IMR-90 (cell line): ENCODE measurements around the gene GMNC. TPM values are rescaled to one million over a fixed set of nuclear protein-coding genes. Genes with fewer than 3 reads are reported as not detected.

ENCODE experiments used
- ATAC-seq: fragments of 200-7000 bp; cut with Tn5 transposase; 2 replicates; pipeline ENCODE4 v1.9.1; 2020; ENCODE audit warnings: low read depth, mild to moderate bottlenecking, moderate library complexity
- BruUV-seq: library from RNA; stranded (reverse); fragments of 400-500 nt; replicated peaks from 2 replicates; lab custom pipeline; 2021; lab: Mats Ljungman, UMichigan
- CTCF ChIA-PET: fragments of 300-600 bp; formaldehyde crosslinking; extraction: SDS; loops from one replicate; lab custom pipeline; 2021; ENCODE audit warnings: antibody characterized with exemption; lab: Yijun Ruan, JAX
- POLR2A ChIA-PET: fragments of 300-600 bp; sonication (Branson Sonifier 250); formaldehyde crosslinking; loops from one replicate; lab custom pipeline; 2022; ENCODE audit warnings: antibody characterized with exemption; ENCODE audit not compliant: unreplicated experiment; lab: Charles Lee
- DNase-seq: peaks from one replicate; pipeline ENCODE4 v3.0.0; 2013
- H2AFZ ChIP-seq: replicated peaks from 2 replicates; pipeline ENCODE3; 2013; ENCODE audit warnings: low read length, mild to moderate bottlenecking; ENCODE audit not compliant: poor library complexity
- H2AK5ac ChIP-seq: 2 replicates; pipeline ENCODE4 v1.6.1; 2013; ENCODE audit warnings: low read depth, low read length, inconsistent platforms
- H2AK9ac ChIP-seq: replicated peaks from 2 replicates; pipeline ENCODE3; 2013; ENCODE audit warnings: mild to moderate bottlenecking, low read depth, low read length, moderate library complexity; ENCODE audit not compliant: poor library complexity
- H2BK120ac ChIP-seq: 2 replicates; pipeline ENCODE4 v1.6.1; 2013; ENCODE audit warnings: low read depth, low read length, inconsistent platforms
- H2BK15ac ChIP-seq: 3 replicates; pipeline ENCODE4 v1.6.1; 2013; ENCODE audit warnings: low read depth, low read length, inconsistent platforms
- H2BK20ac ChIP-seq: 2 replicates; pipeline ENCODE4 v1.6.1; 2013; ENCODE audit warnings: low read depth, mild to moderate bottlenecking, inconsistent platforms, low read length, moderate library complexity
- H2BK5ac ChIP-seq: 2 replicates; pipeline ENCODE4 v1.6.1; 2013; ENCODE audit warnings: mild to moderate bottlenecking, low read depth, low read length, inconsistent platforms; ENCODE audit not compliant: poor library complexity, severe bottlenecking
- H3K14ac ChIP-seq: replicated peaks from 2 replicates; pipeline ENCODE4 v1.6.1; 2013; ENCODE audit warnings: low read depth, low read length, inconsistent platforms
- H3K18ac ChIP-seq: 2 replicates; pipeline ENCODE4 v1.6.1; 2013; ENCODE audit warnings: low read depth, low read length, control low read depth
- H3K23ac ChIP-seq: 2 replicates; pipeline ENCODE4 v1.6.1; 2013; ENCODE audit warnings: low read depth, low read length, inconsistent platforms
- H3K27ac ChIP-seq: 2 replicates; pipeline ENCODE4 v1.5.1; 2013; ENCODE audit warnings: mild to moderate bottlenecking, control low read depth, low read length; ENCODE audit not compliant: insufficient read depth
- H3K27me3 ChIP-seq: 2 replicates; pipeline ENCODE4 v1.6.1; 2013; ENCODE audit warnings: low read length; ENCODE audit not compliant: control insufficient read depth, insufficient read depth
- H3K36me3 ChIP-seq: 2 replicates; pipeline ENCODE4 v1.6.1; 2013; ENCODE audit warnings: low read length, mixed read lengths; ENCODE audit not compliant: control insufficient read depth, insufficient read depth
- H3K4ac ChIP-seq: 2 replicates; pipeline ENCODE4 v1.6.1; 2013; ENCODE audit warnings: low read depth, low read length, inconsistent platforms
- H3K4me1 ChIP-seq: 2 replicates; pipeline ENCODE4 v1.6.1; 2013; ENCODE audit warnings: low read length, mixed read lengths; ENCODE audit not compliant: control insufficient read depth, insufficient read depth
- H3K4me2 ChIP-seq: 2 replicates; pipeline ENCODE4 v1.6.1; 2013; ENCODE audit warnings: low read depth, mild to moderate bottlenecking, control low read depth, low read length, moderate library complexity
- H3K4me3 ChIP-seq: 2 replicates; pipeline ENCODE4 v1.5.1; 2013; ENCODE audit warnings: low read depth, mild to moderate bottlenecking, control low read depth, low read length, moderate library complexity; ENCODE audit not compliant: insufficient read depth
- H3K56ac ChIP-seq: 2 replicates; pipeline ENCODE4 v1.6.1; 2013; ENCODE audit warnings: low read length, inconsistent platforms; ENCODE audit not compliant: insufficient read depth; ENCODE audit errors: extremely low read depth
- H3K79me1 ChIP-seq, 2 experiments: 2 replicates each; pipeline ENCODE4 v1.6.1; 2013; ENCODE audit warnings: low read length in 2 of 2, inconsistent platforms in 1 of 2, low read depth in 1 of 2
- H3K9ac ChIP-seq: 2 replicates; pipeline ENCODE4 v1.6.1; 2013; ENCODE audit warnings: low read depth, low read length, control low read depth
- H3K9me1 ChIP-seq: 2 replicates; pipeline ENCODE4 v1.6.1; 2013; ENCODE audit warnings: low read length, inconsistent platforms; ENCODE audit not compliant: insufficient read depth
- H3K9me3 ChIP-seq: 2 replicates; pipeline ENCODE4 v1.6.1; 2013; ENCODE audit warnings: low read length; ENCODE audit not compliant: control insufficient read depth, insufficient read depth
- H4K20me1 ChIP-seq: 2 replicates; pipeline ENCODE4 v1.6.1; 2013; ENCODE audit warnings: low read length, inconsistent platforms; ENCODE audit not compliant: insufficient read depth
- H4K5ac ChIP-seq: 2 replicates; pipeline ENCODE4 v1.6.1; 2013; ENCODE audit warnings: mild to moderate bottlenecking, low read depth, low read length, control low read depth
- H4K8ac ChIP-seq, 2 experiments: 2 replicates each; pipeline ENCODE4 v1.6.1; 2013; ENCODE audit warnings: low read depth in 2 of 2, low read length in 2 of 2, control low read depth in 1 of 2, inconsistent platforms in 1 of 2
- H4K91ac ChIP-seq: 2 replicates; pipeline ENCODE4 v1.6.1; 2013; ENCODE audit warnings: low read depth, low read length, inconsistent platforms; ENCODE audit not compliant: insufficient read depth
- CEBPB ChIP-seq: IDR thresholded peaks from 2 replicates; pipeline ENCODE4 v1.6.1; 2012; ENCODE audit warnings: low read depth, low read length, improper control_type of control experiment
- CHD1 ChIP-seq: IDR thresholded peaks from 2 replicates; pipeline ENCODE4 v1.6.1; 2012; ENCODE audit warnings: low read depth, low read length, improper control_type of control experiment
- CTCF ChIP-seq: conservative IDR thresholded peaks from 2 replicates; pipeline ENCODE4 v1.5.1; 2012; ENCODE audit warnings: mild to moderate bottlenecking, low read depth, low read length, improper control_type of control experiment
- ELK1 ChIP-seq: fragments of 150-350 bp; IDR thresholded peaks from 2 replicates; pipeline ENCODE4 v1.6.1; 2016; ENCODE audit warnings: low read depth, mild to moderate bottlenecking, low read length, moderate library complexity, borderline replicate concordance
- MAZ ChIP-seq: IDR thresholded peaks from 2 replicates; pipeline ENCODE4 v1.6.1; 2012; ENCODE audit warnings: low read depth, mild to moderate bottlenecking, low read length, improper control_type of control experiment, moderate library complexity, borderline replicate concordance
- NFE2L2 ChIP-seq: fragments of 150-350 bp; IDR thresholded peaks from 2 replicates; pipeline ENCODE4 v1.6.1; 2016; ENCODE audit warnings: low read depth, mild to moderate bottlenecking, low read length
- POLR2A ChIP-seq: IDR thresholded peaks from 2 replicates; pipeline ENCODE4 v1.6.1; 2012; ENCODE audit warnings: mild to moderate bottlenecking, low read depth, low read length
- SMC3 ChIP-seq: fragments of 150-350 bp; IDR thresholded peaks from 2 replicates; pipeline ENCODE4 v1.6.1; 2016; ENCODE audit warnings: low read depth, mild to moderate bottlenecking, antibody characterized with exemption, low read length, moderate library complexity
- WGBS, 2 experiments: methylation state at CpG; one replicate each; pipeline versions ENCODE4 v1.1.5 to v1.1.7; 2013; ENCODE audit warnings: missing lambda C conversion rate in 2 of 2; ENCODE audit not compliant: insufficient read length in 1 of 2; ENCODE audit errors: extremely low coverage in 2 of 2; 5-methylcytosine and 5-hydroxymethylcytosine counted together
- dilution Hi-C: fragments of 300-500 bp; cut with HindIII; formaldehyde crosslinking; loops from one replicate; pipeline ENCODE4 v1.14.3; 2018; ENCODE audit warnings: low sequenced_read_pairs; ENCODE audit not compliant: unreplicated experiment
- in situ Hi-C: fragments of 300-500 bp; cut with MboI; formaldehyde crosslinking; loops from 3 replicates; pipeline ENCODE4 v1.14.3; 2019; ENCODE audit warnings: low sequenced_read_pairs, inconsistent platforms, mixed read lengths
- intact Hi-C: fragments of 100-400 bp; cut with micrococcal nuclease; formaldehyde crosslinking; loops from 2 replicates; pipeline ENCODE4 v1.10.0; 2022
- polyA plus RNA-seq, 3 experiments: library from polyadenylated mRNA; depleted of rRNA; stranded (reverse); fragments of >200 nt; gene quantifications; 2 replicates each; pipeline ENCODE4 v1.2.3, GENCODE V29; 2012; ENCODE audit warnings: low replicate concordance in 1 of 3
- total RNA-seq: library from RNA; depleted of rRNA; stranded (reverse); fragments of >200 nt; gene quantifications from 2 replicates; pipeline ENCODE4 v1.2.3, GENCODE V29; 2012

The GMNC gene
- total and polyA plus RNA-seq, 2 of the 4 experiments (the other 2 are of a cell fraction): 0.15 to 0.18 TPM

- POLR2A ChIA-PET: no interaction called here
- Histone ChIP-seq H3K18ac (no peak overlapping the region; the same call in 1 of the 2 replicates), H2BK5ac (no peak overlapping the region), H4K8ac (no peak overlapping the region), H2BK15ac (no peak overlapping the region), H3K27ac (no peak overlapping the region), H2AFZ (peak overlapping the region; percentile 63), H3K27me3 (no peaks in the 10 kb centered on the region), H4K5ac (no peak overlapping the region), H3K79me1 (no peaks in the 10 kb centered on the region), H3K23ac (no peak overlapping the region), H2AK9ac (no peak overlapping the region), H3K56ac (no peak overlapping the region), H3K4me1 (no peaks in the 10 kb centered on the region; the same call in 1 of the 2 replicates), H3K4me2 (no peak overlapping the region), H3K36me3 (no peaks in the 10 kb centered on the region), H2AK5ac (no peak overlapping the region), H3K14ac (no peak overlapping the region), H3K4me3 (no peak overlapping the region), H3K9me1 (no peaks in the 10 kb centered on the region), H4K91ac (no peak overlapping the region), H4K20me1 (no peaks in the 10 kb centered on the region), H3K4ac (no peak overlapping the region), H3K9me3 (no peaks in the 10 kb centered on the region), H2BK20ac (no peak overlapping the region), H2BK120ac (no peak overlapping the region), H3K9ac (no peak overlapping the region)
- in situ Hi-C loops (no loop called here), dilution Hi-C loops (no loop called here), intact Hi-C loops (no loop called here)
- BruUV-seq: no TSS peak
- no peak for DNase-seq
- ATAC-seq: no peak
- no CpG with 5 or more reads among the region's 3 CpGs for WGBS, 2 experiments
- no peak for TF ChIP-seq NFE2L2
- TF ChIP-seq ELK1: no peak
- TF ChIP-seq CEBPB: no peak
- no peak for TF ChIP-seq POLR2A
- TF ChIP-seq CHD1: no peak
- TF ChIP-seq MAZ: no peak
- no peak for TF ChIP-seq SMC3
- TF ChIP-seq CTCF: no peak
- CTCF ChIA-PET: no interaction called here
These were observed 13.6 kb downstream of the GMNC start for GRCh38 chr3:190848870-190849269.
